Mesenchymal stem cell (in vitro differentiated cells and primary cell): ENCODE results near the gene COL9A1.
"Not testable (repeated sequence)": the region's sequence is repeated elsewhere in the genome, so short reads cannot be mapped to it uniquely, and the experiment has no call there.

Experiments
- DNase-seq: peaks from one replicate; pipeline ENCODE4 v3.0.0-alpha.2; 2013
- H2AFZ ChIP-seq: one replicate; pipeline ENCODE4 v1.6.1; 2013; ENCODE audit warnings: low read depth, mild to moderate bottlenecking, control low read depth, inconsistent platforms, low read length, moderate library complexity
- H2AK5ac ChIP-seq: 2 replicates; pipeline ENCODE4 v1.6.1; 2013; ENCODE audit warnings: low read length, moderate library complexity, mild to moderate bottlenecking, inconsistent platforms; ENCODE audit not compliant: severe bottlenecking
- H2BK120ac ChIP-seq: one replicate; pipeline ENCODE4 v1.6.1; 2013; ENCODE audit warnings: low read depth, mild to moderate bottlenecking, inconsistent platforms, low read length, moderate library complexity
- H2BK12ac ChIP-seq, 2 experiments: one replicate each; pipeline ENCODE4 v1.6.1; 2013; ENCODE audit warnings: inconsistent platforms in 2 of 2, low read length in 2 of 2, mild to moderate bottlenecking in 2 of 2, moderate library complexity in 2 of 2, control low read depth in 1 of 2
- H2BK15ac ChIP-seq: one replicate; pipeline ENCODE4 v1.6.1; 2013; ENCODE audit warnings: mild to moderate bottlenecking, low read depth, inconsistent platforms; ENCODE audit not compliant: poor library complexity, severe bottlenecking
- H2BK5ac ChIP-seq: 2 replicates; pipeline ENCODE4 v1.6.1; 2013; ENCODE audit warnings: low read depth, mild to moderate bottlenecking, low read length, control low read depth, inconsistent platforms; ENCODE audit not compliant: poor library complexity, severe bottlenecking
- H3K14ac ChIP-seq, 2 experiments: one replicate each; pipeline ENCODE4 v1.6.1; 2013; ENCODE audit warnings: inconsistent platforms in 2 of 2, low read length in 2 of 2, control low read depth in 1 of 2, mild to moderate bottlenecking in 1 of 2, moderate library complexity in 1 of 2
- H3K18ac ChIP-seq, 2 experiments: one replicate each; pipeline ENCODE4 v1.6.1; 2013; ENCODE audit warnings: inconsistent platforms in 2 of 2, low read length in 2 of 2, control low read depth in 1 of 2, low read depth in 1 of 2, mild to moderate bottlenecking in 1 of 2
- H3K23ac ChIP-seq, 2 experiments: one replicate each; pipeline ENCODE4 v1.6.1; 2013; ENCODE audit warnings: inconsistent platforms in 2 of 2, low read length in 2 of 2, mild to moderate bottlenecking in 2 of 2, moderate library complexity in 2 of 2, control low read depth in 1 of 2
- H3K27ac ChIP-seq: 2 replicates; pipeline ENCODE4 v1.5.1; 2013; ENCODE audit warnings: mild to moderate bottlenecking, moderate library complexity, low read length, control low read depth, inconsistent platforms; ENCODE audit not compliant: poor library complexity, severe bottlenecking
- H3K27me3 ChIP-seq, 2 experiments: 2 replicates each; pipeline versions ENCODE4 v1.6.1 to v1.7.0; 2013; ENCODE audit warnings: low read length in 2 of 2, mild to moderate bottlenecking in 2 of 2, moderate library complexity in 2 of 2, control low read depth in 1 of 2, inconsistent platforms in 1 of 2; ENCODE audit not compliant: control insufficient read depth in 1 of 2, insufficient read depth in 1 of 2
- H3K36me3 ChIP-seq, 2 experiments: 2 replicates each; pipeline versions ENCODE4 v1.6.1 to v1.7.0; 2013; ENCODE audit warnings: low read length in 2 of 2, control low read depth in 1 of 2, inconsistent platforms in 1 of 2, low read depth in 1 of 2, mild to moderate bottlenecking in 1 of 2; ENCODE audit not compliant: insufficient read depth in 2 of 2, control insufficient read depth in 1 of 2
- H3K4ac ChIP-seq, 2 experiments: one replicate each; pipeline ENCODE4 v1.6.1; 2013; ENCODE audit warnings: inconsistent platforms in 2 of 2, low read length in 2 of 2, mild to moderate bottlenecking in 2 of 2, moderate library complexity in 2 of 2, control low read depth in 1 of 2, low read depth in 1 of 2
- H3K4me1 ChIP-seq: 2 replicates; pipeline ENCODE4 v1.6.1; 2013; ENCODE audit warnings: low read depth, low read length, control low read depth; ENCODE audit not compliant: control insufficient read depth, insufficient read depth
- H3K4me2 ChIP-seq: 2 replicates; pipeline ENCODE4 v1.6.1; 2013; ENCODE audit warnings: low read length, mild to moderate bottlenecking, inconsistent platforms; ENCODE audit not compliant: poor library complexity, severe bottlenecking
- H3K4me3 ChIP-seq, 2 experiments: 2 replicates each; pipeline versions ENCODE4 v1.5.1 to v1.7.0; 2013; ENCODE audit warnings: low read length in 2 of 2, mild to moderate bottlenecking in 2 of 2, control low read depth in 1 of 2, low read depth in 1 of 2; ENCODE audit not compliant: insufficient read depth in 1 of 2
- H3K79me1 ChIP-seq: replicated peaks from 2 replicates; pipeline ENCODE4 v1.6.1; 2013; ENCODE audit warnings: mild to moderate bottlenecking, control low read depth, low read length, inconsistent platforms; ENCODE audit not compliant: poor library complexity, severe bottlenecking
- H3K9ac ChIP-seq: 2 replicates; pipeline ENCODE4 v1.7.0; 2013; ENCODE audit warnings: mild to moderate bottlenecking, low read length, moderate library complexity
- H3K9me3 ChIP-seq: 2 replicates; pipeline ENCODE4 v1.7.0; 2013; ENCODE audit warnings: mild to moderate bottlenecking, low read length; ENCODE audit not compliant: control insufficient read depth
- H4K8ac ChIP-seq: one replicate; pipeline ENCODE4 v1.6.1; 2013; ENCODE audit warnings: inconsistent platforms, mild to moderate bottlenecking, low read length, moderate library complexity
- H4K91ac ChIP-seq: one replicate; pipeline ENCODE4 v1.6.1; 2013; ENCODE audit warnings: mild to moderate bottlenecking, low read length, inconsistent platforms
- WGBS: methylation state at CpG from one replicate; pipeline ENCODE4 v1.1.7; 2013; ENCODE audit warnings: mixed read lengths; 5-methylcytosine and 5-hydroxymethylcytosine counted together

The COL9A1 gene

GRCh38 chr6:70339810-70340209 lies 36.9 kb upstream of the COL9A1 start:
- WGBS: 100% methylated on average over 2 of the region's 2 CpGs
- H3K27me3 ChIP-seq: peaks cover 0 to 18% of the 10 kb centered on the region in 2 experiments
- H3K27ac ChIP-seq, H3K4me3 ChIP-seq, H3K14ac ChIP-seq, H2BK15ac ChIP-seq, H2BK5ac ChIP-seq, H3K4me2 ChIP-seq, H3K4me1 ChIP-seq, H2BK120ac ChIP-seq, H2AFZ ChIP-seq, H3K23ac ChIP-seq, H3K9me3 ChIP-seq, H3K79me1 ChIP-seq, H2BK12ac ChIP-seq, H3K9ac ChIP-seq, H3K4ac ChIP-seq, H3K36me3 ChIP-seq, H4K91ac ChIP-seq, H3K18ac ChIP-seq, H4K8ac ChIP-seq, DNase-seq, H2AK5ac ChIP-seq: not testable (repeated sequence)

GRCh38 chr6:70338775-70339174 lies 35.9 kb upstream of the COL9A1 start:
- Histone ChIP-seq H3K4me3 (no peak overlapping the region), H3K27me3 (peaks cover 0 to 18% of the 10 kb centered on the region in 2 experiments), H3K14ac (no peak overlapping the region), H2AK5ac (no peak overlapping the region), H3K4me2 (no peak overlapping the region), H3K9me3 (peaks cover 9% of the 10 kb centered on the region), H3K27ac (no peak overlapping the region), H4K8ac (no peak overlapping the region), H2AFZ (no peak overlapping the region), H3K79me1 (no peaks in the 10 kb centered on the region), H4K91ac (no peak overlapping the region), H3K9ac (no peak overlapping the region), H3K36me3 (no peaks in the 10 kb centered on the region), H3K4me1 (no peaks in the 10 kb centered on the region), H2BK5ac (no peak overlapping the region), H2BK120ac (no peak overlapping the region), H3K23ac (no peak overlapping the region), H3K18ac (no peak overlapping the region), H2BK12ac (no peak overlapping the region), H2BK15ac (no peak overlapping the region), H3K4ac (no peak overlapping the region)
- DNase-seq: no peak

GRCh38 chr6:70337743-70338105 lies 34.8 kb upstream of the COL9A1 start:
- Histone ChIP-seq H3K9me3 (peaks cover 9% of the 10 kb centered on the region), H3K9ac (no peak overlapping the region), H2BK15ac (no peak overlapping the region), H2BK12ac (no peak overlapping the region), H2AFZ (no peak overlapping the region), H4K91ac (no peak overlapping the region), H3K79me1 (no peaks in the 10 kb centered on the region), H3K4me2 (no peak overlapping the region), H3K14ac (no peak overlapping the region), H3K4me3 (no peak overlapping the region), H2AK5ac (no peak overlapping the region), H3K18ac (no peak overlapping the region), H4K8ac (no peak overlapping the region), H3K27ac (no peak overlapping the region), H3K4me1 (no peaks in the 10 kb centered on the region), H3K4ac (no peak overlapping the region), H3K27me3 (peaks cover 0 to 18% of the 10 kb centered on the region in 2 experiments), H3K36me3 (no peaks in the 10 kb centered on the region), H2BK5ac (no peak overlapping the region), H3K23ac (no peak overlapping the region), H2BK120ac (no peak overlapping the region)
- DNase-seq: no peak
- 89% methylated on average over 3 of the region's 3 CpGs for WGBS

GRCh38 chr6:70336996-70337742 lies 34.3 kb upstream of the COL9A1 start:
- DNase-seq: no peak
- H2AFZ ChIP-seq: no peak overlapping the region
- no peaks in the 10 kb centered on the region for H3K36me3 ChIP-seq
- no peak overlapping the region for H4K91ac ChIP-seq
- no peak overlapping the region for H2BK120ac ChIP-seq
- H3K9ac ChIP-seq: no peak overlapping the region
- WGBS: 70% methylated on average over 5 of the region's 7 CpGs
- H3K14ac ChIP-seq: no peak overlapping the region
- H3K4ac ChIP-seq: no peak overlapping the region
- H3K27me3 ChIP-seq: peaks cover 0 to 18% of the 10 kb centered on the region in 2 experiments
- no peaks in the 10 kb centered on the region for H3K4me1 ChIP-seq
- no peak overlapping the region for H3K27ac ChIP-seq
- no peak overlapping the region for H3K23ac ChIP-seq
- H2BK15ac ChIP-seq: no peak overlapping the region
- peaks cover 9% of the 10 kb centered on the region for H3K9me3 ChIP-seq
- no peak overlapping the region for H4K8ac ChIP-seq
- no peaks in the 10 kb centered on the region for H3K79me1 ChIP-seq
- no peak overlapping the region for H3K4me2 ChIP-seq
- H2AK5ac ChIP-seq: no peak overlapping the region
- H2BK12ac ChIP-seq: no peak overlapping the region
- H2BK5ac ChIP-seq: no peak overlapping the region
- H3K4me3 ChIP-seq: no peak overlapping the region
- H3K18ac ChIP-seq: no peak overlapping the region
